ENCODE data around the gene RAET1G.
"Not testable (repeated sequence)": the region's sequence is repeated elsewhere in the genome, so short reads cannot be mapped to it uniquely, and the experiment has no call there.

Gene RAET1G, protein sequence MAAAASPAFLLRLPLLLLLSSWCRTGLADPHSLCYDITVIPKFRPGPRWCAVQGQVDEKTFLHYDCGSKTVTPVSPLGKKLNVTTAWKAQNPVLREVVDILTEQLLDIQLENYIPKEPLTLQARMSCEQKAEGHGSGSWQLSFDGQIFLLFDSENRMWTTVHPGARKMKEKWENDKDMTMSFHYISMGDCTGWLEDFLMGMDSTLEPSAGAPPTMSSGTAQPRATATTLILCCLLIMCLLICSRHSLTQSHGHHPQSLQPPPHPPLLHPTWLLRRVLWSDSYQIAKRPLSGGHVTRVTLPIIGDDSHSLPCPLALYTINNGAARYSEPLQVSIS

GRCh38 chr6:149922642-149923326, at the start of gene RAET1G:
RAET1G (minus strand) TSS chr6:149923121; CDS start chr6:149923010, 111 bp downstream.
- DNase-seq: peak; percentile 77

- DNase-seq: no peak
These were observed 46.7 kb upstream of the RAET1G start for GRCh38 chr6:149969635-149970034.

- not testable (repeated sequence) for DNase-seq
These were observed 46.0 kb upstream of the RAET1G start for GRCh38 chr6:149968909-149969308.

- not testable (repeated sequence) for DNase-seq
These were observed 45.1 kb upstream of the RAET1G start for GRCh38 chr6:149967999-149968398.

DNA sequence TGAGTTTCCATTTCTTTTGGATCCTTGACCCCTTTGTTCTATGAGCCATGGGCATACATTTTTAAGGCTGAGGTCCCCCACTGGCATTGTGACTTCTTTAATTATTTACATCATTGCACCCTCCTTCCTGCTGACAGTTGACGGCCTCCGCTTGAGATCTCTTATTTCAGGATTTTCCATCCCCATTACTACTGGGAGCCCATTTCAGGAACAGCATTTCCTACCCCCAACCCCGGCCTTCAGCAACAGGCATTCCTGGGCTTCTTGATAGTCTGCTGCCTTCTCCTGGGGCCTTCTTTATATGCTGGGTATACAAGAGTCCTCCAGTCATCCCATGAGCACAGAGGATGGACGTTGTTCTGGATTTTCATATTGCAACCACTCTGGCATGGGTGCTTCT, 44.7 kb upstream of the RAET1G start:
- DNase-seq: no peak

DNA sequence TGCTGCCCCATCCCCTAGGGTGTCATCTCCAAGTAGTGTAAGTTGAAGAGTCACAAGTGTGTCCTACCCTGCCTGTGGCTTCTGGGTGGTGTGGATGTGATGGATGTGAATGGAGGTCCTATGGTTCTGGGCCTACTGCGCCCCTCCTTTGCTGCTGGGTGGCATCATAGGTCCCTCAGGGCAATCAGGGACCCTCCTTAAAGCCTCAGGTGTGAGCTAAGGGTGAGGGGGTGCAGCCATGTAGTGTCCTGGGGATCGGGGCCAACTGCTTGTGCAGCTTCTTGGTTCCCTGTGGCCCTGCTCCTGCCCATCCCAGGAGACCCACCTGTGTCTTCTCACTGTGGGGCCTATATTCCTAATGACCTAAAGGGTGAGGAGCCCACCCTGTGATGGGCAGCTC, 43.4 kb upstream of the RAET1G start:
- DNase-seq: not testable (repeated sequence)

- DNase-seq: no peak
These were observed 42.5 kb upstream of the RAET1G start for GRCh38 chr6:149965194-149966020.

- no peak for DNase-seq
These were observed 41.6 kb upstream of the RAET1G start for GRCh38 chr6:149964308-149965193.

DNA sequence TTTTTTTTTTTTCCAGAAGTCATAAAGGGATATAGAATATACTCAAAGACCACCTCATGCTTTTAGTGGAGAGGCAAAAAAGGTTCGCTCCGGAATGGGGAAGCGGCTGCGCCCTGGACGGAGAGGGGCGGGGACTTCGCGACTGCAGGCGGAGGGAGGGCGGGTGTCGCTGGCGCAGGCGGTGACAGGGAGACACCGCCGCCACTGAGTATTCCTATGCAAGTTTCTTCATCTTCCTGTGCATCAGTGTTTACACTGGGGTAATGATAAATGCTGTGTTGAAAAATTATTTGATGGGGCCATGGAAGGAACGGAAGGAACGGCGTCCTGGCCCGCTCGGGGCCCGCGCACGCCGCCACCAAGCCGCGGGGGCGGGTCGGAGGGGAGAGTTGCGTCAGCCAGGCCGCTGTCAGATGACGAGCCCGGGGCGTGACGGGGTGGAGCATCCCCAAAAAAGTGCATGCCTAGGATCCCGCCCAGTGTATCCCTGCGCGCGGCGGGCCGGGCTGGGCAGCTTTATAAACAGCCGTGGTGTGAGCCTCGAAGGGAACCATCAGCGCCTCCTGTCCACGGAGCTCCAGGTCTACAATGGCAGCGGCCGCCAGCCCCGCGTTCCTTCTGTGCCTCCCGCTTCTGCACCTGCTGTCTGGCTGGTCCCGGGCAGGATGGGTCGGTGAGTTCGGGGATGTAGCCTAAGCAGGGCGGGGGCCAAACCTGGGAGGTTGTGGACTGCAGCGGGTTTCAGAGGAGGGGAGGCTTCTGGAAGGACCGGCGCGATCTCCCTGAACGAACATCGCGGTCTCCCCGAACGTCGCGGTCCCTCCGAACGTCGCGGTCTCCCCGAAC, 40.8 kb upstream of the RAET1G start, which contains the start of gene ULBP1:
ULBP1 (plus strand) TSS at position 482 of the 846 bp plus-strand sequence; CDS start at position 589, 107 bp downstream.
- peak; percentile 42 for DNase-seq

- no peak for DNase-seq
These were observed 40.2 kb upstream of the RAET1G start for GRCh38 chr6:149963212-149963461.

- no peak for DNase-seq
These were observed 39.7 kb upstream of the RAET1G start for GRCh38 chr6:149962461-149963211.

DNA sequence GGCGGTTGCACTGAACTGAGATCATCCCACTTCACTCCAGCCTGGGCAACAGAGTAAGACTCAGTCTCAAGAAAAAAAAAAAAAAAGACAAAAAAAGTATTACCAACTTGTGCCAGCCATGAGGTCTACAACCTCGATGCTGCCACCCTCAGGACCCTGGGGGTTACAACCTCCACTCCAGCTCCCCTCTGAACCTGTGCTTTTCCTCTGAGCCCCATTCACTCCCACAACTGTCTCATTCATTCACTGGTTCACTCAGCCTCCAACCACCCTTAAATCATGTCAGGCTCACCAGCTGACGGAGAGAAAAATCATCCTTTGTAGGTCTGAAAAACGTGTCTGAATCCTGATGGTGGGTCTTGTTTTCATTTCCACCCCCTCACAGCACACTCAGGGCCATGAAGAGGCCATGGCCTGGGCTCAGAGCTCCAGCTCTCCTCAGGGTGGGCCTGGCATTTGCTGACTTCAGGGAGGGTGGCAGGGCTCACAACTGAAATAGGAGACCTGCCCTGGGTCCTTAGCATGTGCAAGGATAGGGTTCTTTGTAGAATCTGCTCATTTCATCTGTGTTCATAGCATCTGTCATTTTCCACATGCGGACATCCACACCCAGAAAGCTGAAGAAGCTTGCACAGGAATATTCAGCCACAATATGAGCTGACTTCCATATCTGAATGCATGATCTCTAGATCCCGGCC, 39.0 kb upstream of the RAET1G start:
- DNase-seq: no peak

GRCh38 chr6:149960488-149960887, 37.6 kb upstream of the RAET1G start:
- no peak for DNase-seq

GRCh38 chr6:149959806-149960205, 36.9 kb upstream of the RAET1G start:
- DNase-seq: not testable (repeated sequence)

DNA sequence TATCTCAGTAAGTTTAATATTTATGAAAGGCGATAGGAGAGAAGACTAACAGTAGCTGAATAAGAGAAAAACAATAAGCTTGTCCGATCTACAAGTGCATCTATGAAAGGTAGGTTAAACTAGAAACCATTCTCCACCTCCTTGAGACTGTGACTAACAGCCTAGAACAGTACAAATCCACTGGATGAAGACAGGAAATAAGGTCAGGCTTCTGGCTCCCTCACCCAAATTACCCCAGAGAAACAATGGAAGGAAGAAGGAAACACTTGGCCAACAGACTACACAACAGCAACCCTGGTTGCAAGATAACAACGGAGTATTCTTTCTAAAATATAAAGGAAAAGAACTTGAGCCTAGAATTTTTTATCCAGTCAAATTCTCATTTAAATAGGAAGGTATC, 35.2 kb upstream of the RAET1G start:
- not testable (repeated sequence) for DNase-seq

DNA sequence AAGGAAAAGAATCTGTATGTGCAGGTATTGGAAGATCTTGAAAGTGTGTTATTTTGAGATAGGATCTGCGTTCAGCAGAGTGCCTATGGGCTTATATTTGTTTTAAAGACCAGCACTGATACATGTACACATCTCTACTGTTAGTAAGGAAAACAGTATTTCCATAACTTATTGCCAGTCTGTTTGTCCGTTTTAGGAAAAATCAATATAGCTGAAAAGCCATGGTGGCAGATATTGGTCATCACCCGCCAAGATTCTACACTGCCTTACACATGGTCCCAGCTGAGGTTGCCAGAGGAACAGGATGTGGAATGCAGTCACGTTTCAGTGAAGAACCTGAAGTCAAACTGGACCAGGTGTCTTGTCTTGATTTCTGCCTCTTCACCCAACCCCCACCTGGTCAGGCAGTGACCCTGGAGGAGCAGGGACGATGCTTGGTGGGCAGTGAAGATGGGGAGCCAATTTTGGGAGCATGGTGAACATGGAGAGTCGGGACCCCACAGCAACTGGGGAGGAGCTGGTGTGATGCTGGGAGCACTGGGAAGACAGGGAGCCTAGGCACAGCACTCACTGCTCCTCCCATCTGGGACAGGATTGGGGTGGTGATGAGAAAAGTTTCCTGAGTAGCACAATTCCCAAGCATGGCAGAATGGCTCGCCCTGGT, 32.9 kb upstream of the RAET1G start:
- DNase-seq: not testable (repeated sequence)

- not testable (repeated sequence) for DNase-seq
These were observed 32.2 kb upstream of the RAET1G start for GRCh38 chr6:149954984-149955653.

- not testable (repeated sequence) for DNase-seq
These were observed 31.5 kb upstream of the RAET1G start for GRCh38 chr6:149954328-149954983.
